HepG2 (cell line): ENCODE measurements around the gene ADCY1.

Experiments
- ATF6 ChIP-seq: sonication (generic); formaldehyde crosslinking; conservative IDR thresholded peaks from 2 replicates; pipeline ENCODE4 v1.4.0; 2020; ENCODE audit warnings: missing genetic modification reagents
- ATM ChIP-seq: fragments of 450-650 bp; IDR thresholded peaks from 2 replicates; pipeline ENCODE4 v1.7.1; 2017; ENCODE audit warnings: mild to moderate bottlenecking, borderline replicate concordance
- CTCF ChIP-seq: sonication (generic); formaldehyde crosslinking; IDR thresholded peaks from 2 replicates; pipeline ENCODE4 v1.5.0; 2020; ENCODE audit warnings: mild to moderate bottlenecking, missing genetic modification reagents, moderate library complexity
- GABPA ChIP-seq, 2 experiments: IDR thresholded peaks; 2 replicates each; pipeline ENCODE4 v1.6.1; 2011 to 2016; ENCODE audit warnings: low read depth in 2 of 2, low read length in 1 of 2, missing biosample characterization in 1 of 2, missing genetic modification characterization in 1 of 2
- HNF4G ChIP-seq, 2 experiments: sonication (generic) in 1 of 2; formaldehyde crosslinking in 1 of 2; IDR thresholded peaks; 2 replicates each; pipeline versions ENCODE4 v1.4.0 to v1.6.1; 2011 to 2020; ENCODE audit warnings: borderline replicate concordance in 2 of 2, low read depth in 2 of 2, mild to moderate bottlenecking in 2 of 2, low read length in 1 of 2, missing genetic modification reagents in 1 of 2, moderate library complexity in 1 of 2
- JUND ChIP-seq: sonication (generic); formaldehyde crosslinking; IDR thresholded peaks from 2 replicates; pipeline ENCODE4 v1.8.0; 2022; ENCODE audit warnings: mild to moderate bottlenecking, missing genetic modification reagents
- NPAS2 ChIP-seq: sonication (generic); formaldehyde crosslinking; IDR thresholded peaks from 2 replicates; pipeline ENCODE4 v1.8.0; 2022; ENCODE audit warnings: mild to moderate bottlenecking, missing genetic modification reagents, borderline replicate concordance
- POLR2A ChIP-seq, 2 experiments: IDR thresholded peaks; 2 replicates each; pipeline ENCODE4 v1.6.1; 2011; ENCODE audit warnings: low read depth in 2 of 2, low read length in 2 of 2, mild to moderate bottlenecking in 1 of 2, moderate library complexity in 1 of 2; ENCODE audit not compliant: insufficient read depth in 1 of 2
- POLR2AphosphoS2 ChIP-seq: IDR thresholded peaks from 2 replicates; pipeline ENCODE4 v1.6.1; 2011; ENCODE audit warnings: low read depth, low read length, improper control_type of control experiment
- RARG ChIP-seq: sonication (generic); formaldehyde crosslinking; IDR thresholded peaks from 2 replicates; pipeline ENCODE4 v1.4.0; 2020; ENCODE audit warnings: low read depth, mild to moderate bottlenecking, missing genetic modification reagents
- TCF7L2 ChIP-seq: IDR thresholded peaks from 2 replicates; pipeline ENCODE4 v1.6.1; 2011; ENCODE audit warnings: mild to moderate bottlenecking, low read depth, low read length, moderate library complexity
- ZNF816 ChIP-seq: sonication (generic); formaldehyde crosslinking; IDR thresholded peaks from 2 replicates; pipeline ENCODE4 v1.8.0; 2022; ENCODE audit warnings: missing genetic modification reagents, mild to moderate bottlenecking, borderline replicate concordance
- TF ChIP-seq, protein P1 (sequence below): sonication (generic); formaldehyde crosslinking; IDR thresholded peaks from 2 replicates; pipeline ENCODE4 v1.5.1; 2020; ENCODE audit warnings: missing genetic modification reagents, mild to moderate bottlenecking, borderline replicate concordance
- TF ChIP-seq, protein P2 (sequence below): IDR thresholded peaks from 2 replicates; pipeline ENCODE4 v1.6.1; 2012; ENCODE audit warnings: inconsistent platforms

GRCh38 chr7:45647967-45648670 lies 74.0 kb downstream of the ADCY1 start:
- TF ChIP-seq ATM (no peak), ZNF816 (CRISPR knock-in tag) (no peak), CTCF (no peak), TCF7L2 (no peak), JUND (no peak), RARG (CRISPR knock-in tag) (no peak), HNF4G (IDR thresholded peaks at IDR 0.05; ENCODE audit: borderline replicate concordance, low read depth, low read length) (no peak), HNF4G (CRISPR knock-in tag; IDR thresholded peaks at IDR 0.05; ENCODE audit: borderline replicate concordance, low read depth) (no peak), POLR2AphosphoS2 (no peak), ATF6 (CRISPR knock-in tag) (no peak), NPAS2 (no peak), GABPA (IDR thresholded peaks at IDR 0.05; ENCODE audit: low read depth, low read length) (no peak), GABPA (CRISPR knock-in tag; IDR thresholded peaks at IDR 0.05; ENCODE audit: low read depth) (no peak), POLR2A (IDR thresholded peaks at IDR 0.05; ENCODE audit: insufficient read depth in 1 of 2, low read depth in 2 of 2, low read length in 2 of 2) (no peak)
- TF ChIP-seq, protein P1, sequence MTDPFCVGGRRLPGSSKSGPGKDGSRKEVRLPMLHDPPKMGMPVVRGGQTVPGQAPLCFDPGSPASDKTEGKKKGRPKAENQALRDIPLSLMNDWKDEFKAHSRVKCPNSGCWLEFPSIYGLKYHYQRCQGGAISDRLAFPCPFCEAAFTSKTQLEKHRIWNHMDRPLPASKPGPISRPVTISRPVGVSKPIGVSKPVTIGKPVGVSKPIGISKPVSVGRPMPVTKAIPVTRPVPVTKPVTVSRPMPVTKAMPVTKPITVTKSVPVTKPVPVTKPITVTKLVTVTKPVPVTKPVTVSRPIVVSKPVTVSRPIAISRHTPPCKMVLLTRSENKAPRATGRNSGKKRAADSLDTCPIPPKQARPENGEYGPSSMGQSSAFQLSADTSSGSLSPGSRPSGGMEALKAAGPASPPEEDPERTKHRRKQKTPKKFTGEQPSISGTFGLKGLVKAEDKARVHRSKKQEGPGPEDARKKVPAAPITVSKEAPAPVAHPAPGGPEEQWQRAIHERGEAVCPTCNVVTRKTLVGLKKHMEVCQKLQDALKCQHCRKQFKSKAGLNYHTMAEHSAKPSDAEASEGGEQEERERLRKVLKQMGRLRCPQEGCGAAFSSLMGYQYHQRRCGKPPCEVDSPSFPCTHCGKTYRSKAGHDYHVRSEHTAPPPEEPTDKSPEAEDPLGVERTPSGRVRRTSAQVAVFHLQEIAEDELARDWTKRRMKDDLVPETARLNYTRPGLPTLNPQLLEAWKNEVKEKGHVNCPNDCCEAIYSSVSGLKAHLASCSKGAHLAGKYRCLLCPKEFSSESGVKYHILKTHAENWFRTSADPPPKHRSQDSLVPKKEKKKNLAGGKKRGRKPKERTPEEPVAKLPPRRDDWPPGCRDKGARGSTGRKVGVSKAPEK (CRISPR knock-in tag), result no peak
- TF ChIP-seq, protein P2, sequence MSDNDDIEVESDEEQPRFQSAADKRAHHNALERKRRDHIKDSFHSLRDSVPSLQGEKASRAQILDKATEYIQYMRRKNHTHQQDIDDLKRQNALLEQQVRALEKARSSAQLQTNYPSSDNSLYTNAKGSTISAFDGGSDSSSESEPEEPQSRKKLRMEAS, result no peak
